Ishikawa (cell line): ENCODE data around the gene APBB3.

Experiments
- CEBPB ChIP-seq: IDR thresholded peaks from 2 replicates; pipeline ENCODE4 v1.6.1; 2012
- CREB1 ChIP-seq: IDR thresholded peaks from 2 replicates; pipeline ENCODE4 v1.6.1; 2012; ENCODE audit warnings: low read depth
- EP300 ChIP-seq: IDR thresholded peaks from 2 replicates; pipeline ENCODE4 v1.6.1; 2012; ENCODE audit warnings: borderline replicate concordance
- MAX ChIP-seq: IDR thresholded peaks from 2 replicates; pipeline ENCODE4 v1.6.1; 2012
- RAD21 ChIP-seq: IDR thresholded peaks from 2 replicates; pipeline ENCODE4 v1.6.1; 2012; ENCODE audit warnings: low read depth
- REST ChIP-seq: IDR thresholded peaks from 2 replicates; pipeline ENCODE4 v1.6.1; 2012; ENCODE audit warnings: low read depth, mild to moderate bottlenecking
- TAF1 ChIP-seq: IDR thresholded peaks from 2 replicates; pipeline ENCODE4 v1.6.1; 2012; ENCODE audit warnings: low read depth, mild to moderate bottlenecking
- TCF12 ChIP-seq: IDR thresholded peaks from 2 replicates; pipeline ENCODE4 v1.6.1; 2012; ENCODE audit warnings: low read depth
- TEAD4 ChIP-seq: IDR thresholded peaks from 2 replicates; pipeline ENCODE4 v1.6.1; 2012
- ZBTB7A ChIP-seq: IDR thresholded peaks from 2 replicates; pipeline ENCODE4 v1.6.1; 2012; ENCODE audit warnings: low read depth

DNA sequence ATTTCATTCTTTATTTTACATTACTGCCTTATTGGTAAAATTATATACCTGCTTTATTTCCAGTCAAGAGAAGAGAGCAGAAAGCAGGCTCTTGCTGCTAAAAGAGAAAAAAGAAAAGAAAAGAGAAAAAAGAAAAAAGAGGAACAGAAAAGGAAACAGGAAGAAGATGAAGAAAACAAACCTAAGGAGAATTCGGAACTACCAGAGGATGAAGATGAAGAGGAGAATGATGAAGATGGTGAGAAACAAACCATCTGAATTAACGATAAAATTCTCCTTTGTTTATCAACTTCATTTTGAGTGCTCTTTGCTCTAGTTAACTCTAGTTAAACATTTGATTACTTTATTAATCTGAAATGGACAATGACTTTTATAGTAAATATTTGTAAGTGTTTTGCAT is 40.4 kb downstream of the APBB3 start:
- no peak for TF ChIP-seq REST
- no peak for TF ChIP-seq TAF1
- TF ChIP-seq CEBPB = no peak
- no peak for TF ChIP-seq MAX
- TF ChIP-seq TCF12 = no peak
- TF ChIP-seq ZBTB7A = no peak
- no peak for TF ChIP-seq RAD21
- no peak for TF ChIP-seq EP300
- no peak for TF ChIP-seq CREB1
- no peak for TF ChIP-seq TEAD4
